IMR-90 (cell line): Measurements from ENCODE around the gene STK33.

Source experiments
- CTCF ChIP-seq: conservative IDR thresholded peaks from 2 replicates; pipeline ENCODE4 v1.5.1; 2012; ENCODE audit warnings: mild to moderate bottlenecking, low read depth, low read length, improper control_type of control experiment
- FOS ChIP-seq: fragments of 150-350 bp; IDR thresholded peaks from 2 replicates; pipeline ENCODE4 v1.6.1; 2016; ENCODE audit warnings: low read depth, low read length
- POLR2A ChIP-seq: IDR thresholded peaks from 2 replicates; pipeline ENCODE4 v1.6.1; 2012; ENCODE audit warnings: mild to moderate bottlenecking, low read depth, low read length

GRCh38 chr11:8477680-8478079, 116.3 kb downstream of the STK33 start:
- TF ChIP-seq POLR2A: no peak
- TF ChIP-seq FOS: no peak
- TF ChIP-seq CTCF: no peak
